ENCODE data around the gene CSRP3.

CSRP3 gene

GRCh38 chr11:19216021-19216420 lies 14.2 kb upstream of the CSRP3 start:
- TF ChIP-seq CTCF (IDR thresholded peaks at IDR 0.05), result no peak
- H3K27ac ChIP-seq, result no peak overlapping the region
- no peak for DNase-seq (ENCODE audit: low spot score)
- H3K4me3 ChIP-seq, result no peak overlapping the region

- TF ChIP-seq CTCF (IDR thresholded peaks at IDR 0.05), result no peak
- Histone ChIP-seq H3K27ac (no peak overlapping the region), H3K4me3 (no peak overlapping the region)
- no peak for DNase-seq (ENCODE audit: low spot score)
These were observed 8.0 kb upstream of the CSRP3 start for GRCh38 chr11:19209617-19210370.

GRCh38 chr11:19208959-19209546 lies 7.3 kb upstream of the CSRP3 start:
- Histone ChIP-seq H3K4me3 (no peak overlapping the region), H3K27ac (no peak overlapping the region)
- TF ChIP-seq CTCF (IDR thresholded peaks at IDR 0.05), result no peak
- no peak for DNase-seq (ENCODE audit: low spot score)

GRCh38 chr11:19208181-19208580 lies 6.4 kb upstream of the CSRP3 start:
- no peak for DNase-seq (ENCODE audit: low spot score)
- Histone ChIP-seq H3K4me3 (no peak overlapping the region), H3K27ac (no peak overlapping the region)
- TF ChIP-seq CTCF (IDR thresholded peaks at IDR 0.05), result no peak

GRCh38 chr11:19204836-19205235 lies 3.1 kb upstream of the CSRP3 start:
- no peak for TF ChIP-seq CTCF (IDR thresholded peaks at IDR 0.05)
- Histone ChIP-seq H3K4me3 (no peak overlapping the region), H3K27ac (no peak overlapping the region)
- no peak for DNase-seq (ENCODE audit: low spot score)

- no peak overlapping the region for H3K27ac ChIP-seq
- TF ChIP-seq CTCF (IDR thresholded peaks at IDR 0.05), result no peak
- H3K4me3 ChIP-seq, result no peak overlapping the region
- no peak for DNase-seq (ENCODE audit: low spot score)
These were observed 1.2 kb downstream of the CSRP3 start for GRCh38 chr11:19200410-19201201.
